D721Med (cell line): ENCODE measurements around the gene TMEM59L.

Source experiments
- DNase-seq: peaks from one replicate; pipeline ENCODE4 v3.0.0; 2011; ENCODE audit warnings: low spot score; ENCODE audit not compliant: insufficient read length
- FAIRE-seq: peaks from 2 replicates; lab custom pipeline; 2011; peaks lifted over from hg19 to GRCh38; lab: Jason Lieb, UNC
- CTCF ChIP-seq: IDR thresholded peaks from 2 replicates; pipeline ENCODE4 v1.5.1; 2012; ENCODE audit warnings: mild to moderate bottlenecking, control low read depth; ENCODE audit not compliant: insufficient read depth; ENCODE audit errors: missing control alignments

Gene TMEM59L

DNA sequence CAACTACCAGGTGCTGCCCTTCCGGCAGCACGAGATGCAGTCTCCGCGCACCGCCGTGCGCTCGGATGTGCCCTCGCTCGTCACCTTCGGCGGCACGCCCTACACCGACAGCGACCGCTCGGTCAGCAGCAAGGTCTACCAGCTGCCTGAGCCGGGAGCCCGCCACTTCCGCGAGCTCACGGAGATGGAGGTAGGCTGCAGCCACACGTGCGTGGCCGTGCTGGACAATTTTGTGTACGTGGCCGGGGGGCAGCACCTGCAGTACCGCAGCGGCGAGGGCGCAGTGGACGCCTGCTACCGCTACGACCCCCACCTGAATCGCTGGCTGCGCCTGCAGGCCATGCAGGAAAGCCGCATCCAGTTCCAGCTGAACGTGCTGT lies 55.6 kb downstream of the TMEM59L start:
- no peak for TF ChIP-seq CTCF
- FAIRE-seq (no peak), DNase-seq (no peak)

- no peak for TF ChIP-seq CTCF
- DNase-seq (no peak), FAIRE-seq (no peak)
Measured at GRCh38 chr19:18668744-18669523, 56.3 kb downstream of the TMEM59L start.

GRCh38 chr19:18669524-18669817 lies 56.8 kb downstream of the TMEM59L start:
- DNase-seq (no peak), FAIRE-seq (no peak)
- TF ChIP-seq CTCF, result no peak

DNA sequence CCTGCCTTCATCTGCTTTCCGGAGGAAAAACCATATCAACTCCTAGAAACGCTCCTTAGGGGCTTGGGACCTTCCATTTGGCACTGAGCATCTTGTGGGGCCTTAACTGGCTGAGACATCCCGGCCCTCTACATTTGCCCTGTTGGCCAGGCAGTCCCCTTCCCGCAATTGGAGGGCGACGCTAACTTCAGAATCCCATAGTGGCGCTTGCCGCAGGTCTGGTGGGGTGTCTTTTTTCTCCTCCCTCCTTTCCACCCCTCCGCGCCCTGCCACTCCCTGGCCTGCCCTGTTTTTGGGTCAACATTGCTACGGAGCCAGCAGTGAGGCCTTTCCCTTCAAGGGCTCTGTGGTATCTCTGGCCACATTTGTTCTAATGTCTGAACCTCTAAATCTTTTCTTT lies 57.2 kb downstream of the TMEM59L start:
- no peak for DNase-seq
- no peak for TF ChIP-seq CTCF
- no peak for FAIRE-seq

- DNase-seq, result no peak
Measured at GRCh38 chr19:18670312-18670711, 57.6 kb downstream of the TMEM59L start.

More at GRCh38 chr19:18670312-18670711, 57.6 kb downstream of the TMEM59L start:
- no peak for FAIRE-seq
- no peak for TF ChIP-seq CTCF
